ENCODE results near the gene ANXA5.

Gene ANXA5

DNA sequence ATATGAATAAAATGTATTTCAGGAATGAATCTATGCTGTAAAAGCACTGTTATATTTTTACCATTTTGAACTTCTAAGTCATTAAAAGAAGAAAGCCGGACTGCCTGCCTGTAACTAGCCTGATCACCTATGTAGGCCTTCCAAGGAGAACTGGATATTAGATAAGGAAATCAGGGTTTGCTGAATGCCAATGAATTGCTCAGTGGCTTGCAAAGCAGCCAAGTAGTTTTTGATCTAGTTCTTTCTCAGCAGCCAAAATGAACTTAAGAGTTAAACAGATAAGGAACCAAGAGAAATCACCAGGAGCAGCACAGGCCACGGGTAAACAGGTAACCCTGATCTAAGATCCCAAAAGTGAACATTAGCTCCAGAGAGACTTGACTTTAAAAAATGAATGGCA, 3.3 kb downstream of the ANXA5 start:
- DNase-seq (ENCODE audit: low read depth), result no peak

GRCh38 chr4:121692261-121692660, 4.5 kb downstream of the ANXA5 start:
- no peak for DNase-seq (ENCODE audit: low read depth)
- TF ChIP-seq CTCF (IDR thresholded peaks at IDR 0.05; ENCODE audit: low read depth, low read length) (no peak), POLR2A (IDR thresholded peaks at IDR 0.05; ENCODE audit: extremely low read depth, insufficient read length) (no peak), MYC (IDR thresholded peaks at IDR 0.05; ENCODE audit: low read depth, low read length) (no peak), MAX (IDR thresholded peaks at IDR 0.05; ENCODE audit: low read depth, low read length) (no peak)
- H3K4me3 ChIP-seq (ENCODE audit: low read depth, low read length), result no peak overlapping the region

More for the DNA sequence above, 3.3 kb downstream of the ANXA5 start:
- no peak overlapping the region for H3K4me3 ChIP-seq (ENCODE audit: low read depth, low read length)
- no peak for TF ChIP-seq CTCF (IDR thresholded peaks at IDR 0.05; ENCODE audit: low read depth, low read length)
- no peak for TF ChIP-seq MYC (IDR thresholded peaks at IDR 0.05; ENCODE audit: low read depth, low read length)
- no peak for TF ChIP-seq POLR2A (IDR thresholded peaks at IDR 0.05; ENCODE audit: extremely low read depth, insufficient read length)
- no peak for TF ChIP-seq MAX (IDR thresholded peaks at IDR 0.05; ENCODE audit: low read depth, low read length)

- no peak for DNase-seq (ENCODE audit: low read depth)
- TF ChIP-seq MAX (IDR thresholded peaks at IDR 0.05; ENCODE audit: low read depth, low read length) (no peak), CTCF (IDR thresholded peaks at IDR 0.05; ENCODE audit: low read depth, low read length) (no peak), POLR2A (IDR thresholded peaks at IDR 0.05; ENCODE audit: extremely low read depth, insufficient read length) (no peak), MYC (IDR thresholded peaks at IDR 0.05; ENCODE audit: low read depth, low read length) (no peak)
- no peak overlapping the region for H3K4me3 ChIP-seq (ENCODE audit: low read depth, low read length)
Observed at GRCh38 chr4:121690001-121690400, 6.8 kb downstream of the ANXA5 start.

DNA sequence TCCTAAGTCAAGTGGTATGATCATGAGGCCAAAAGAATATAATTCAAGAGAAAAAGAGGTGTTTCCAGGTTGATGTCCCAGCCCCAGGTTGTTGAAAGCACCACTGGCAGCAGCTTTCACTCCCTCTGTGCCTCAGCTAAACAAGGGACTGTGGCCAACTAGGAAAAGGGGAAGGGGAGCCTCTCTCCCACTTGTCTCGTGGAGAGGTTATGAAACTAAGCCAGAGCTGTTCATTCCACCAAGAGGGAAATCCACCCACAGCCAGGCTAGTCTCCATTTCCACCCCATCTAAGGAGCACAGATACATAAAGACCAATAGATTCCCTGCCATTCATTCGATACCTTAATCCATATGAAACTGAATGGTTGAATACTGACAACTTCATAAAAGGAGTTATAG, 8.1 kb downstream of the ANXA5 start:
- peak; percentile 11 for DNase-seq (ENCODE audit: low read depth)
- TF ChIP-seq POLR2A (IDR thresholded peaks at IDR 0.05; ENCODE audit: extremely low read depth, insufficient read length) (no peak), MYC (IDR thresholded peaks at IDR 0.05; ENCODE audit: low read depth, low read length) (no peak), MAX (IDR thresholded peaks at IDR 0.05; ENCODE audit: low read depth, low read length) (no peak), CTCF (IDR thresholded peaks at IDR 0.05; ENCODE audit: low read depth, low read length) (no peak)

GRCh38 chr4:121688261-121688660, 8.5 kb downstream of the ANXA5 start:
- no peak for DNase-seq (ENCODE audit: low read depth)
- TF ChIP-seq MAX (IDR thresholded peaks at IDR 0.05; ENCODE audit: low read depth, low read length) (no peak), POLR2A (IDR thresholded peaks at IDR 0.05; ENCODE audit: extremely low read depth, insufficient read length) (no peak), MYC (IDR thresholded peaks at IDR 0.05; ENCODE audit: low read depth, low read length) (no peak)
- no peak overlapping the region for H3K4me3 ChIP-seq (ENCODE audit: low read depth, low read length)

More for the DNA sequence above, 8.1 kb downstream of the ANXA5 start:
- no peak overlapping the region for H3K4me3 ChIP-seq (ENCODE audit: low read depth, low read length)

- no peak for TF ChIP-seq POLR2A (IDR thresholded peaks at IDR 0.05; ENCODE audit: extremely low read depth, insufficient read length)
- no peak for TF ChIP-seq MYC (IDR thresholded peaks at IDR 0.05; ENCODE audit: low read depth, low read length)
- no peak for TF ChIP-seq CTCF (IDR thresholded peaks at IDR 0.05; ENCODE audit: low read depth, low read length)
- no peak for TF ChIP-seq MAX (IDR thresholded peaks at IDR 0.05; ENCODE audit: low read depth, low read length)
- H3K4me3 ChIP-seq (ENCODE audit: low read depth, low read length), result no peak overlapping the region
- DNase-seq (ENCODE audit: low read depth), result no peak
Observed at GRCh38 chr4:121686255-121686654, 10.5 kb downstream of the ANXA5 start.

All from NB4 (cell line).